ENCODE measurements around the gene TNRC18.

Gene TNRC18

DNA sequence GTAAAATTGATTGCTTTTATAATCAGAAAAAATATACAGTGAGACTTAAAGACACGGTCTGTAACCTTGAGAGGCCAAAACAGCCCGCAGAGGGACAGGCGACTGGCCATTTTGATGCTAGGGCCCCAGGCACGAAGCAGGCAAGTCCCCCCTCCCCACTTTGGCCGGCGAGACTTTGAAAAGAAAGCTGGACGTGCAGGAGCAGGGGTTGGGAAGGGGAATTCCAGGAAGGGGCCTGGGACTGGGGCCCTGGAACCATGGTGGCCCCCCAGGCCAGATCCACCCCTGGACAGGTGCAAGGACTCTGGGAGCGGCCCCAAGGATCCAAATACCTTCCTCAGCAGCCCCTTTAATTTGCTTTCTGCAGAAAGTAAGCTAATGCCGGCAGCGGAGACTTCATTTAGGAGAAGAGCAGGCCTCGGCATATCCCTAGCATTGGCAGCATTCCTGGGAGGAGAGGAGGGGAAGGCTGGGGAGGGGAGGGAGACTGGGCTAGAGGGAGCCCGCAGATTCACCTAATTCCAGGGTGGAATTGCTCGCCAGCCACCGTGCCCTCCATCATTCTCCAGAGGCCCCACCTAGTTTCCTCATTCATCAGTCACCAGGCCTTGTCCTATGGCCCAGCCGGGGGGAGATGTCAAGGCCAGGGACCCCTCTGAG lies 24.9 kb upstream of the TNRC18 start:
- no peak for DNase-seq

DNA sequence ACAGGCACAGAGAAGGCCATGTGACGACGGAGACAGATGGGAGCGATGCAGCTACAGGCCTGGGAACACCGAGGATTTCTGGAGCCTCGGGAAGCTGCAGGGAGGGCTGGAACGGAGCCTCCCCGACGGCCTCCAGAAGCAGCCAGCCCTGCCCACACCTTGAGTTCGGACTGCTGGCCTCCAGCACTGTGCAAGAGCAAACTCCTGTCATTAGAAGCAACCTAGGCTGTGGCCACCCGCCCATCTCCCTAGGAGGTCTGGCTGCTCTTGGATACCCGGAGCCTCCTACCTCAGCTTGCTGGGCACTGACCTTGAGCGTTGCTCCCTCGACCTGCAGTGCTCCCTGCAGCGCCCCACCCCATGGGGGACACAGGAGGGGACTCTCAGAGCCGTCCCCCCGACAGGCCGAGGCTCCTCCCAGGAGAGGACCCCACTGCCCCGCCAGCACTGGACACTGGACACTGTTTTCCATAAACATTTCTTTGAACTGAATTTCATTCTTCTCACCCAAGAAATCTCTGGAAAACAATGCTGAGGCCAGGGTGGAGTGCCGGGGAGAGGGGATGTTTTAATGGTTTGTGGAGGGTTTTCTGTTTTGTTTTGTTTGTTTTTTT lies 22.5 kb upstream of the TNRC18 start:
- DNase-seq = no peak

DNA sequence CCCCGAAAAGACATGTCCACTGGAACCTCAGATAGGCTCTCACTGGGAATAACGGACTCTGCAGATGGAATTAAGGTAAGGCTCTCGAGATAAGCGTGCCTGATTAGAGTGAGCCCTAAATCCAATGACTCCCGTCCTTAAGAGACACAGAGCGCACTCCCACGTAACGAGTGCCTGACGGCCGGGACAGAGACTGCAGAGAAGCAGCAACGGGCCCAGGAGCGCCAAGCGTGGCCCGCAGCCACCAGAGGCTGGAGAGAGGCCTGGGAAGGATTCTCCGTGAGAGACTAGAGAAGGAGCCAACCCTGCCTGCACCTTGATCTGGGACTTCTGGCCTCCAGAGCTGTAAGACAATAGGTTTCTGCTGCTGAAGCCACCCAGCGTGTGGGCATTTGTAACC lies 20.0 kb upstream of the TNRC18 start:
- DNase-seq = no peak

DNA sequence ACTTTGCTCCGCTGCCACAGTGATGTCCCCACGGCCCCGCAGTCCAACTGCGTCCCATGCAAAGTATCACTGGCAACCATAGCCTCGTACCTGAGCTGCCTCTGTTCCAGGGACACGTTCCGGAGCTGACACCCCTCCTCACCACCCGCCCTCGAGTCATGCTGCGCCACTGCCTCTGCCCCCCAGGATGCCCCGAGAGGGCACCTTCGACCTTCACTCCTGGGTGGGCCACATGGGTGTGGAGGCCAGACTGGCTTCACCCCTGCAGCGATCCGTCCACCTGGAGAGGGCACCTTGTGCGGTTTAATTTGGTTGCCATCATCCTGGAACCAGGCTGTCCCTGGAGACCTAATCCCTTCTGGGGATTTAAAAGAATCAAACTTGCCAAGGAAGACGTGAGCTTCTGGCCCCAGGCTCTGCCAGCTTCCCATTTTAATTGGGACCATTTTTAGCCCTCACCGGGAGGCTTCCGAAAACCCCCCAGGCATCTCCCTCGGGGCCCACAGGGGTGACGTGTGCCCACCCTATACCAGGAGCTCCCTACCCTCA lies 19.2 kb upstream of the TNRC18 start:
- no peak for DNase-seq

GRCh38 chr7:5441840-5442503 lies 18.3 kb upstream of the TNRC18 start:
- no peak for DNase-seq

DNA sequence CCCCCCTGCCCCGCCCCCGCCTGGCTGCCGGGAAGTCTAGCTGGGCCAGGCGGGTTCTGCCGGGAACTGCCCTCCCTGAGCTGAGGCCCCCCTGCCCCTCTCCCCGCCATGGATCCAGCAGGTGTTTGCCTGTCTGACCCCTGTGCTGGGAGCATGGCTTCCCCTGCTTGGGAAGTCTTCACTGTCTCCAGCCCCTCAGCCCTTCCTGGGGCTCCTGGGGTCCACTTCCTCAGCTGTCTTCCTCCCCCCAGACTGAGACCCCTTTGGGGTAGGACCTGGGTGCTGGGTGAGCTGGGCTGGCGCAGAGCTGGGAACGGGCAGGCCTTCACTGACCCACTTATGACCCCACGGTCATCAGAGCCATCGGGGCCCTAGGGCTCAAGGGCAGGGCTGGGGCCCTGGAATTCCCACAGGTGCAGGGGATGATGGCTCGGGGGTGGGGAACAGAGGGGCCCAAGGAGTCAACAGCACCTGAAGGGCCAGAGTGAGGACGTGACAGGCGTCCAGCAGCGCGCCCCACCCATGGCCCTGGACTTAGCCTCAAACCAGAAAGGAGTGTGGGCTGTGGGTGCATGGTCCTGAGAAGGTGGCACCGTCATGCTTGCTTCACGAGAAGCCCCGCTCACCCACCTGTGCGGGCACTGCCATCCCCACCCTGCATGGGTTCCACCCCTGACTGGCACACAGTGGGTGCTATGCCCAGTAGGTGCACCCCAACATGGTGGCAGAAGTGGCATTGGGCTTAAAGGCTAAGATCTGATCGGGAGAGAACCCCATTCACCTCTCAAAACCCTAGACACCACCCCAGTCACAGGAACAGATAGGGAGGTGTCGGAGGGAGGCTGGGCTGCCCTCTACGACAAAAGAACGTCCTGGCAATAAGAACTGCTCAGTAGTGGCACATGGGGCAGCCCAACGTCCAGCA lies 16.2 kb upstream of the TNRC18 start:
- no peak for DNase-seq

- DNase-seq = no peak
These were observed 15.6 kb upstream of the TNRC18 start for GRCh38 chr7:5439209-5439571.

- DNase-seq = no peak
These were observed 14.4 kb upstream of the TNRC18 start for GRCh38 chr7:5437987-5438386.

- DNase-seq = no peak
These were observed 13.8 kb upstream of the TNRC18 start for GRCh38 chr7:5437348-5437892.

DNA sequence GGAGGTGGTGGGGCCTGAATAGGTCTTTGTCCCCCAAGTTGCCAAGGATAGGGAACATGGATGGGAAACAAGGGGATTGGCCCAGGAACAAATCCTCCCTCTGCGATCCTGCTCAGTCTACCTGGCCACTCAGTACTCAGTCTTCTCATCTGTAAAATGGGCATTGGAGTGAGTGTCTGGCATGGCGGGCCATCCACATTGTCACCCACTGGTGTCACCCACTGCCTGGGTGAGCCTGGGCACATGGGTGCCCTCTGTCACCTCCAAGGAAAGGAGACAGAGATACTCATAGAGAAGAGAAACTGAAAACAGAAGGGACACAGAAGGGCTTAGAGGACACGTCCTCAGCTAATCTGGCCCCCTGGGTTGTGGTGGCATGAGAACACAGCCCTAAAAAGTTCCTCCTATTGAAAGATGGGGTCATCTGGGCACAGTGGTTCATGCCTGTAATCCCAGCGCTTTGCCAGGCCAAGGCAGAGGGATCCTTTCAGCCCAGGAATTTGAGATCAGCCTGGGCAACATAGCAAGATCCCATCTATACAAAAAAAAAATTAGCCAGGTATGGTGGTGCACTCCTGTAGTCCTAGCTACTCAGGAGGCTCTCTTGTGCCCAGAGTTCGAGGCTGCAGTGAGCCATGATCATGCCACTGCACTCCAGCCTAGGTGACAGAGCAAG lies 12.5 kb upstream of the TNRC18 start:
- DNase-seq = no peak

DNA sequence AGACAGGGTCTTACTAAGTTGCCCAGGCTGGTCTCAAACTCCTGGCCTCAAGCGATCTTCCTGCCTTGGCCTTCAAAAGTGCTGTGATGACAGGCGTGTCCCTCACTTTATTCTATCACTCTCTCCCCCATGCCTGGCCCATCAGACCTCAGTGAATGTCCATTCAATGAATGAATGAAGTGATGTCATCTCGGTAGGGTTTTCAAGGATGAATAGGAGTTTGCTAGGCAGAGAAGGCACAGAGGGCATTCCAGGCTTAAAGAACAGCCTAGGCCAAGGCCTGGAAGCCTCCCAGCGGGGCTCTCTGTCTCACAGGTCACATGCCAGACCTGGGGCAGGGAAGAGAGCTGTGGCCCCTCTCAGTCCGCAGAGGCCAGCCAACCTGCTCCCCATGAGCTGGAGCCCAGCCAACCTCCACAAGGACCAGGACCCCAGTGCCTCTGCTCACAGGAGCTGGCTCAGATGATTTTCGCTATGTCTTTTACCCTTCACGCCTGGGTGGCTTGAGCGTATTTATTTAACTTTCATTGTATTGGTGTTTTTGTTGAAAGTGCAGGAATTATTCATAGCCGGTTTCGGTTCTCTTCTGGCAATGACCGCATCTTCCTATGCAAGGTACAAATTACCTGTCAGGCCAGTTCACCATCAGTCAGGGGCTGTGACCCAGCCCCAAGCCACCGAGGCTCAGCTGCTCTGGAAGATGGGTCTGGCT lies 11.8 kb upstream of the TNRC18 start:
- no peak for DNase-seq

DNA sequence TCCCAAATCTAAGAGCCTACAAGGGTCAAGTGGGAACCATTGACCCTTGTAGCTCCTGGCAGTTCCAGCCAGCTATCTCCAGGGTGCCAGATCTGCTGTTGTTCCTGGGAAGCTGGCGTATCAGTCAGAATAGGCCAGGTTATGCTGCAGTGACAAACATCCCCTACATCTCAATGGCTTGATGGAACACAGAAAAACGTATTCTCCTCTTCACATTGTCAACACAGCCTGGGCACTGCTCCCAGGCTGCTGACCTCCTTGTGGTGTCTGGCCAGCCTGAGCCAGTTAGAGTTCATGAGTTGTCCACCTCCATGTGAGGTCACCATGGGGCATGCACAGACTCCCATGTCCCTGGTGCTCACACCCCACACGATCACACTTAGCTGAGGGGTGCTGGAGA lies 9.5 kb upstream of the TNRC18 start:
- no peak for DNase-seq

DNA sequence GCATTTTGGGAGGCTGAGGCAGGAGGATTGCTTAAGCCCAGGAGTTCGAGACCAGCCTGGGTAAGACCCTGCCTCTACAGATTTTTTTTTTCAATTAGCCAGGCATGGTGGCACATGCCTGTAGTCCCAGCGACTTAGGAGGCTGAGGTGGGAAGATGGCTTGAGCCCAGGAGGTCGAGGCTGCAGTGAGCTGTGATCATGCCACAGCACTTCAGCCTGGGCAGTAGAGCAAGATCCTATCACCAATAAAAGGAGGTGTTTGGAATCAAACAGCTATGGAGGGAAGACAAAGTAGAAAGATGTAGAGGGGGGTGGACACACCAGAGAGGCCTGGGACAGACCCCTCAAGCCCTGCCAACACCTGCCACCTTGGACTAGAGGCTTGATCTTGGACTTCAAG lies 9.1 kb upstream of the TNRC18 start:
- no peak for DNase-seq

GRCh38 chr7:5431560-5432015 lies 8.0 kb upstream of the TNRC18 start:
- no peak for DNase-seq

DNA sequence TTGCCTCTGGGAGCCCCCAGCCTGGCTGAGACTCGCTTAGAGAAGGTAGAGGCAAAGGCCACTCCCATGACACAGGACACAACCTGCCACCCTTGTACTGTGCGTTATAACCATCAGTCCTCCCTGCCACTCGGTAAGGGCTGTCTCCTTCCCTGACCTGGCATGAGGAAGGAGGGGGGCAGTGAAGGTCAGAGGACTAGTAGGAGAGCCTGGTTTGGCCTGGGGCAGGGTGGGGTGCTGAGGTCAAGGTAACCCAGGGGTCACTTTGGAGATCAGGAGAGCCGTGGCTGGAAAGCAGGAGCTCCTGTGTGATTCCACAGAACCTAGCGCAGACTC lies 6.9 kb upstream of the TNRC18 start:
- no peak for DNase-seq

- no peak for DNase-seq
These were observed 6.4 kb upstream of the TNRC18 start for GRCh38 chr7:5429857-5430611.

DNA sequence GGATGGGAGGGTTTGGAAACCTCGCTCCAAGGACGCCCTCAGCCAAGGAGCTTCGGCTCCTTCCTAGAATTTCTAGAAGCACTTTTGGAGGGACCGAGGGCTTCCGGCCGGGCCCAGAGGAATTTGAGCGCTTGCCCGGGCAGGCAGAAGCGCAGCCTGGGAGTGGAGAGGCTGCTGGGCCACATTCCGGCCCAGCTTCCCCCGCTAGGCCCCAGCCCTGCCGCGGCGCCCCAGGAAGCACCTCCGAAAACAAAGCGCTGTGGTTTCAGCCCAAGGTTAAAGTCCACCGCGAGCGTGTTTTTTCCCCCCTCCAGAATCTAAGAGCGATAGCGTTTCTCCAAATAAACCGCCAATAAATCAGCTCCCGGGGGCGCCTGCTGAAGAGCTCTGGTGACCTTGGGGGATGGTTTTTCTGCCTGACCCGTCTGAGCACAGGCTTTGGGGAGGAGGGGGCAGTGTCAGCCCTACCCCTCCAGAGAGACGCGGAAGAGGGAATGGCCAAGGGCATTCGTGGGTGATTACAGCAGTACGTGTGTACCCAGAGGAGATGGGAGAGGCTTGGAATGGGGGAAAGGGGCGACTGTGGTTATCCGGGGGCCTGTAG lies 5.7 kb upstream of the TNRC18 start:
- DNase-seq = peak; percentile 78

- DNase-seq = peak; percentile 84
These were observed 5.0 kb upstream of the TNRC18 start for GRCh38 chr7:5428478-5429252.

GRCh38 chr7:5426226-5426475 lies 2.5 kb upstream of the TNRC18 start:
- DNase-seq = no peak

Data from right forelimb (tissue), 1 donor.